Lower leg skin (tissue), 3 donors: Measurements from ENCODE around the gene IKZF1.

Experiments
- CTCF ChIP-seq, 3 donors: fragments of 450-650 bp; IDR thresholded peaks; one replicate each; pipeline ENCODE4 v1.5.1; 2016; ENCODE audit warnings: antibody characterized with exemption in 3 of 3, mild to moderate bottlenecking in 3 of 3, moderate library complexity in 2 of 3
- POLR2A ChIP-seq, 2 donors: fragments of 450-650 bp; IDR thresholded peaks; one replicate each; pipeline ENCODE4 v1.6.1; 2016 to 2017; ENCODE audit warnings: antibody characterized with exemption in 2 of 2, mild to moderate bottlenecking in 1 of 2, moderate library complexity in 1 of 2

GRCh38 chr7:50400114-50400513 is 95.6 kb downstream of the IKZF1 start:
- TF ChIP-seq POLR2A (IDR thresholded peaks at IDR 0.05) (no peak), CTCF (IDR thresholded peaks at IDR 0.05) (no peak)
